22Rv1 (cell line): Measurements from ENCODE around the gene WDFY4.

Experiments used
- H3K27ac ChIP-seq: fragments of 450-650 bp; 2 replicates; pipeline ENCODE4 v1.5.1; 2017
- ZFX ChIP-seq: fragments of 450-650 bp; IDR thresholded peaks from 2 replicates; pipeline ENCODE4 v1.6.1; 2017; ENCODE audit warnings: antibody characterized with exemption, borderline replicate concordance
- TF ChIP-seq, protein P1 (sequence below): fragments of 450-650 bp; IDR thresholded peaks from 2 replicates; pipeline ENCODE4 v1.5.1; 2017; ENCODE audit warnings: mild to moderate bottlenecking

Gene WDFY4

DNA sequence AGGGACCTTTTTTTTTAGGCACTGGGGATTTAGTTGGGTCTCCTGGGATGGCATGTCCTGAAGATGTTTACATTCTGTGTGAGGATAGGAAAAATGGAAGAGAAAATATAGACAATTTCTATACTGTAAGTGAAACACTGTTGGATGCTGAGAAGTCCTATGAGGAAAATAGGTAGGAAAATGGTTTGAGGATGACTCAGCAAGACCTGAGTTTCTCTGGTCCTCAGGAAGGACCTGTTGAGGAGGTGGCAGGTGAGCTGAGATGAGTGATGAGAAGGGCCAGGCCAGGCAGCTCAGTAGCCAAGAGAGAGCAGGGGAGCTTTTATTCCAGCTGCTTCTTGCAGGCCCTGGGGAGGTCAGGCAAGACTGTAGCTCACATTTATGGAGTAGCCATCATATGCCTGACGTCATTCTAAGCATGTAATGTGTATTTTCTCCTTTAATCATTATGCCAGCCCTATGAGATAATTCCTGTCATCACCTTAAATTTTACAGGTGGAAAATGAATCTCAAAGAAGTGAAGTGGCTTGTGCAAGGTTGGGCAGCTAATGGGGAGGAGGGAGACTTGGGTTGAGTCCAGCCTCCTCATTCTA, 274.0 kb downstream of the WDFY4 start:
- TF ChIP-seq, protein P1, sequence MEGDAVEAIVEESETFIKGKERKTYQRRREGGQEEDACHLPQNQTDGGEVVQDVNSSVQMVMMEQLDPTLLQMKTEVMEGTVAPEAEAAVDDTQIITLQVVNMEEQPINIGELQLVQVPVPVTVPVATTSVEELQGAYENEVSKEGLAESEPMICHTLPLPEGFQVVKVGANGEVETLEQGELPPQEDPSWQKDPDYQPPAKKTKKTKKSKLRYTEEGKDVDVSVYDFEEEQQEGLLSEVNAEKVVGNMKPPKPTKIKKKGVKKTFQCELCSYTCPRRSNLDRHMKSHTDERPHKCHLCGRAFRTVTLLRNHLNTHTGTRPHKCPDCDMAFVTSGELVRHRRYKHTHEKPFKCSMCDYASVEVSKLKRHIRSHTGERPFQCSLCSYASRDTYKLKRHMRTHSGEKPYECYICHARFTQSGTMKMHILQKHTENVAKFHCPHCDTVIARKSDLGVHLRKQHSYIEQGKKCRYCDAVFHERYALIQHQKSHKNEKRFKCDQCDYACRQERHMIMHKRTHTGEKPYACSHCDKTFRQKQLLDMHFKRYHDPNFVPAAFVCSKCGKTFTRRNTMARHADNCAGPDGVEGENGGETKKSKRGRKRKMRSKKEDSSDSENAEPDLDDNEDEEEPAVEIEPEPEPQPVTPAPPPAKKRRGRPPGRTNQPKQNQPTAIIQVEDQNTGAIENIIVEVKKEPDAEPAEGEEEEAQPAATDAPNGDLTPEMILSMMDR: no peak
- no peak for TF ChIP-seq ZFX
- H3K27ac ChIP-seq: no peak overlapping the region

DNA sequence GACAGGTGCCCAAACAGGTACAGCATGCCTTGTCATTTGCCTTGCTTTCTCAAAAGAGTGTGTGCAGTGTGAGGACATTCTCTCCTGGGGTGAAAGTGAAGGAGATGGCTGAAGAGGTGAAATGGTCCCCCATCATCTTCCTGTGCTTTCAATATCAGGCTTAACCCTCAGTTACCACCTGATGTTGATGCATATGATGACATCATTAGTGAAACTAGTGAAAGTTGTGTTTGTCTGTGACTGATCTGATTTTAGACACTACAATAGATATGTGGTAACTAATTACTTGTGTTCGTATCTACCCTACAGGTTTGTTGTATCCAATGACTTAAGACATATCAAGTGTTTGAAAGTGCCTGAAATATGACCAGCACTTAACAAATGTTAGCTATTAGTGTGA, 279.4 kb downstream of the WDFY4 start:
- no peak for TF ChIP-seq ZFX
- TF ChIP-seq, protein P1: no peak
- no peak overlapping the region for H3K27ac ChIP-seq

DNA sequence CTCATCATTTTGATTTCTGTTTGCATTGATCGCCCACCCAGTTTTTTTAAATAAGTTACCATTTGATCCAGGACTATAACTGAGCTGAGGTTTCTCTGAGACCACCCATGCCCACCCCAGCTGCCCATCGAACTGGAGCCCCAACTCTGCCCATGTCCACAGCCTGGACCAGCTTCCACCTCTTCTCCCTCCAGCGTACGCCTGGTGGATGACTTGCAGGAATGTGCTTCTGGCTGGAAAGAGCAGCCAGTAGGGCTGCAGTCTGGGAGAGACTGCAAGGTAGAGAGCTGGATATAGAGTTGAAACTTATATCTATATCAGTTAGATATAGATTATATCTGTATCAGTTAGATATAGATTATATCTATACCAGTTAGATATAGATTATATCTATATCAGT, 280.8 kb downstream of the WDFY4 start:
- TF ChIP-seq, protein P1: no peak
- no peak for TF ChIP-seq ZFX
- no peak overlapping the region for H3K27ac ChIP-seq

DNA sequence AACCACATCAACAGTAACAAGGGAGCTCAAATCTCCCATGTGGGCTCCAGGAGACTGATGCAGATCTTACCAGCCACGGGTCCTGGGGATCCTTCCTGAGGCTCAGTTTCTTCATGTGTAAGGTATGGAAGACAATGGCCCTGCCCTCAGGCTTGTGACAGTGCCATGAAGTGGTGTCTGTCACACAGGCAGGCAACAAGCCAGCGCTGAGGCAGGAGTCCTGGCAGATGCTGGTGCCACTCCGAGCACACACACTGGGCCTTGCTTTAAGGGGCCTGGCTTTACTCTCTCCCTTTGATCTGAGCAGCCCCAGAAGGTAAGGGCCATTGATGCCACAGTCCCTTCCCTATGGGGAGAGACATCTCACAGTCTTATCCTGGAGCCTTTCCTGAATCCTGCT, 283.4 kb downstream of the WDFY4 start:
- no peak for TF ChIP-seq ZFX
- TF ChIP-seq, protein P1: no peak

DNA sequence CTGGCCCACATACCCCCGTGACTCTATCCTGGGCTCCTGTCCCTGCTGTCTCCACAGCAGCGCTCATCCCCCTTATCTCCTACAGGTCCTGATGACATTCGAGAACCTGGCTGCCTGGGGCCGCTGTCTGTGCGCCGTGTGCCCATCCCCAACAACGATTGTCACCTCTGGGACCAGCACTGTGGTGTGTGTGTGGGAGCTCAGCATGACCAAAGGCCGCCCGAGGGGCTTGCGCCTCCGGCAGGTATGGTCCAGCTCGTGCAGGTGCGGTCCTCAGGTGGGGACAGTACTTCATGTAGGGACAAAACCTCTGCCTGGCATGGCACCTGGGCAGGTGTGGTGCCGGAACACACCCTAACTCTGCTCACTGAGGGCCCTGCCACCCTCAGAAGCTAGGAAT, 285.4 kb downstream of the WDFY4 start:
- no peak overlapping the region for H3K27ac ChIP-seq
- TF ChIP-seq, protein P1: no peak
- TF ChIP-seq ZFX: no peak

More for the DNA sequence above, 283.4 kb downstream of the WDFY4 start:
- no peak overlapping the region for H3K27ac ChIP-seq

DNA sequence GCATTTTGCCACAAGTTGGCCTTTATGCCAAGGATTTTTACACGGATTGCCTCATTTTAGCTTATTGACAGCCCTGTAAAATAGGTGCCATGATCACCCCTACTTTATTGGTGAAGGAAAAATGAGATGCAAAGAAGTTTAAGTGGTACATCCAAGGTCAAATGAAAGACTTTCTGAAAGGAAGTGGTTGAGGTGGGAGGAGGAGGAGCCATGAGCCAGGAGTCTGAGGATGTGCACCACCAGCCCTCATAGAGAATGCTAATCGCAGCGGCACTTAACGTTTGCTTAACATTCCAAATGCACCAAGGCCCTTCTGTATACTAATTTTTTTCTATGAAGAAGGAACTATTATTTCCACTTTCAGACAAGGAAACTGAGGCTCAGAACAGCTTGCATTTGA, 286.0 kb downstream of the WDFY4 start:
- TF ChIP-seq ZFX: no peak
- TF ChIP-seq, protein P1: no peak
- H3K27ac ChIP-seq: no peak overlapping the region

DNA sequence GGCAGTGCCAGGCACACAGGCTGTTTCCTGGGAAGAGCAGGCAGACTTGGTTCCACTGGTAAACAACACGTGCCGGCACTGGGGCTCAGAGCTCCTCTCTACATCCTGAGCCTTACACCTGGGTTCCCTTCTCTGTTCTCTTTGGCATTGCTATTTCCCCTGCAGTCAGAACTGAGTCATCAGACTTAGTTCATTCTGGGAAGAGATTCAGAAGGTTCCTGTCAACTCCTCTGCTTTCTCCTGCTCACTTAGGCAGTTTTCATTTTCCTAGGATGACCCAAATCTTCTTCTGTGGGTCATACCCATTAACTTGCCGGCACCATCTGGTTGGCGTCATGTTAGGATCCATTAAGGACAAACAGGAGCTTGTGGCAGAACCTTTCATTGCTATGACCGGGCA, 288.4 kb downstream of the WDFY4 start:
- H3K27ac ChIP-seq: no peak overlapping the region
- TF ChIP-seq, protein P1: no peak
- no peak for TF ChIP-seq ZFX
